Uterus (tissue), 2 donors: ENCODE results near the gene SCGB3A1.

Experiments
- POLR2A ChIP-seq, 2 donors: fragments of 450-650 bp; IDR thresholded peaks; one replicate each; pipeline ENCODE4 v1.6.1; 2016; ENCODE audit warnings: antibody characterized with exemption in 2 of 2, mild to moderate bottlenecking in 1 of 2, moderate library complexity in 1 of 2
- TF ChIP-seq, protein P1 (sequence below), 4 experiments: fragments of 200-600 bp in 2 of 4; fragments of 450-650 bp in 2 of 4; sonication (generic) in 2 of 4; IDR thresholded peaks; one replicate each; pipeline ENCODE4 v1.5.1; 2016 to 2019; ENCODE audit warnings: antibody characterized with exemption in 4 of 4, mild to moderate bottlenecking in 2 of 4, moderate library complexity in 1 of 4

- no peak for TF ChIP-seq POLR2A (IDR thresholded peaks at IDR 0.05)
- TF ChIP-seq, protein P1, sequence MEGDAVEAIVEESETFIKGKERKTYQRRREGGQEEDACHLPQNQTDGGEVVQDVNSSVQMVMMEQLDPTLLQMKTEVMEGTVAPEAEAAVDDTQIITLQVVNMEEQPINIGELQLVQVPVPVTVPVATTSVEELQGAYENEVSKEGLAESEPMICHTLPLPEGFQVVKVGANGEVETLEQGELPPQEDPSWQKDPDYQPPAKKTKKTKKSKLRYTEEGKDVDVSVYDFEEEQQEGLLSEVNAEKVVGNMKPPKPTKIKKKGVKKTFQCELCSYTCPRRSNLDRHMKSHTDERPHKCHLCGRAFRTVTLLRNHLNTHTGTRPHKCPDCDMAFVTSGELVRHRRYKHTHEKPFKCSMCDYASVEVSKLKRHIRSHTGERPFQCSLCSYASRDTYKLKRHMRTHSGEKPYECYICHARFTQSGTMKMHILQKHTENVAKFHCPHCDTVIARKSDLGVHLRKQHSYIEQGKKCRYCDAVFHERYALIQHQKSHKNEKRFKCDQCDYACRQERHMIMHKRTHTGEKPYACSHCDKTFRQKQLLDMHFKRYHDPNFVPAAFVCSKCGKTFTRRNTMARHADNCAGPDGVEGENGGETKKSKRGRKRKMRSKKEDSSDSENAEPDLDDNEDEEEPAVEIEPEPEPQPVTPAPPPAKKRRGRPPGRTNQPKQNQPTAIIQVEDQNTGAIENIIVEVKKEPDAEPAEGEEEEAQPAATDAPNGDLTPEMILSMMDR (IDR thresholded peaks at IDR 0.05) = no peak
These were observed 27.2 kb upstream of the SCGB3A1 start for GRCh38 chr5:180618487-180618828.
